ENCODE data around the gene CYBA.

CYBA gene

GRCh38 chr16:88634141-88634993 is 16.5 kb downstream of the CYBA start:
- H3K27ac ChIP-seq = no peak overlapping the region
- no peak for TF ChIP-seq CTCF (IDR thresholded peaks at IDR 0.05)
- no peak for TF ChIP-seq ZFX (IDR thresholded peaks at IDR 0.05; ENCODE audit: borderline replicate concordance)

DNA sequence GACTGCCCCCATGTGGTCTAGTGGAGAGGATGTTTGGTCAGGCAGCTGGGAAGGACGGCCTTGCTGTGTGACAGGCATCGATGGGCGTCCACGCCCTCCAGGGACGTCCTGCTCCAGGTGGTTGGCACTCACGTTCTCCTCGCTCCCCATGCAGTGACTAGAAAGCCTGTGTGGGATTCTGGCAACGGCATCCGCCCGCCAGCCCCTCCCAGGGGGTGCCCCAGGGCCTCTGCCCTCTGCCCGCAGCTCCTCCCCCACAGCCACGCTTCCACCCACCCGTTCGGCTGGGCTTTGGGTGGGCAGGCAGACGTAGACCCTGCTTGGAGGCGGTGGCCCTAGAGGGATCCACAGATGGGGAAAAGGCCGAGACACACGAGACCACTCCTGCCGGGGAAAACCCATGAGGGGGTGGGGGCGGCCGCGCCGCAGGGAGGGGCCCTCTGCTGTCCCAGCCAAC is 17.1 kb downstream of the CYBA start:
- no peak overlapping the region for H3K27ac ChIP-seq
- TF ChIP-seq CTCF (IDR thresholded peaks at IDR 0.05) = peak; percentile 43; the same call in 1 of the 2 replicates
- TF ChIP-seq ZFX (IDR thresholded peaks at IDR 0.05; ENCODE audit: borderline replicate concordance) = no peak

- H3K27ac ChIP-seq = no peak overlapping the region
- TF ChIP-seq CTCF (IDR thresholded peaks at IDR 0.05) (no peak), ZFX (IDR thresholded peaks at IDR 0.05; ENCODE audit: borderline replicate concordance) (no peak)
These were observed 18.3 kb downstream of the CYBA start for GRCh38 chr16:88632587-88632930.

- H3K27ac ChIP-seq = no peak overlapping the region
- no peak for TF ChIP-seq ZFX (IDR thresholded peaks at IDR 0.05; ENCODE audit: borderline replicate concordance)
- TF ChIP-seq CTCF (IDR thresholded peaks at IDR 0.05) = no peak
These were observed 18.8 kb downstream of the CYBA start for GRCh38 chr16:88631920-88632586.

- TF ChIP-seq CTCF (IDR thresholded peaks at IDR 0.05) = no peak
- TF ChIP-seq ZFX (IDR thresholded peaks at IDR 0.05; ENCODE audit: borderline replicate concordance) = no peak
- no peak overlapping the region for H3K27ac ChIP-seq
These were observed 19.5 kb downstream of the CYBA start for GRCh38 chr16:88631384-88631783.

- H3K27ac ChIP-seq = no peak overlapping the region
- TF ChIP-seq CTCF (IDR thresholded peaks at IDR 0.05) (no peak), ZFX (IDR thresholded peaks at IDR 0.05; ENCODE audit: borderline replicate concordance) (no peak)
These were observed 19.9 kb downstream of the CYBA start for GRCh38 chr16:88630941-88631340.

GRCh38 chr16:88630433-88630832 is 20.4 kb downstream of the CYBA start:
- H3K27ac ChIP-seq = no peak overlapping the region
- TF ChIP-seq CTCF (IDR thresholded peaks at IDR 0.05) = no peak
- no peak for TF ChIP-seq ZFX (IDR thresholded peaks at IDR 0.05; ENCODE audit: borderline replicate concordance)
